Stimulated activated memory B cell treated with anti-CD40 and anti-IgM and Interleukin-4, amounts not matched to agents 10 μg/mL and 1 μg/mL and 100 μg/mL, for 72 hours (primary cell): ENCODE measurements around the gene TELO2.

Experiments used
- ATAC-seq: fragments of 150-1000 bp; cut with Tn5 transposase; 2 replicates; pipeline ENCODE4 v1.10.0; 2021
- H3K27ac Mint-ChIP-seq: one replicate; pipeline ENCODE4 v1.8.0; 2022; ENCODE audit warnings: mild to moderate bottlenecking, mixed read lengths
- H3K27me3 Mint-ChIP-seq: one replicate; pipeline ENCODE4 v1.8.0; 2022; ENCODE audit warnings: mixed read lengths
- H3K36me3 Mint-ChIP-seq: one replicate; pipeline ENCODE4 v1.8.0; 2022; ENCODE audit warnings: mixed read lengths
- H3K4me1 Mint-ChIP-seq: one replicate; pipeline ENCODE4 v1.8.0; 2022; ENCODE audit warnings: mixed read lengths
- H3K4me3 Mint-ChIP-seq: one replicate; pipeline ENCODE4 v1.8.0; 2022; ENCODE audit warnings: mild to moderate bottlenecking, moderate library complexity, mixed read lengths
- H3K9me3 Mint-ChIP-seq: one replicate; pipeline ENCODE4 v1.8.0; 2022; ENCODE audit warnings: mixed read lengths

The TELO2 gene

GRCh38 chr16:1539720-1540555 lies 46.8 kb downstream of the TELO2 start:
- H3K27ac Mint-ChIP-seq, result no peak overlapping the region
- ATAC-seq, result no peak
- no peaks in the 10 kb centered on the region for H3K9me3 Mint-ChIP-seq
- no peaks in the 10 kb centered on the region for H3K27me3 Mint-ChIP-seq
- H3K4me3 Mint-ChIP-seq, result no peak overlapping the region
- H3K4me1 Mint-ChIP-seq, result peaks cover 47% of the 10 kb centered on the region
- no peaks in the 10 kb centered on the region for H3K36me3 Mint-ChIP-seq

GRCh38 chr16:1540556-1540855 lies 47.3 kb downstream of the TELO2 start:
- Mint-ChIP-seq H3K4me1 (peaks cover 47% of the 10 kb centered on the region), H3K4me3 (no peak overlapping the region), H3K36me3 (no peaks in the 10 kb centered on the region), H3K9me3 (no peaks in the 10 kb centered on the region), H3K27ac (no peak overlapping the region), H3K27me3 (no peaks in the 10 kb centered on the region)
- ATAC-seq, result no peak

- peaks cover 50% of the 10 kb centered on the region for H3K4me1 Mint-ChIP-seq
- H3K27ac Mint-ChIP-seq, result no peak overlapping the region
- H3K9me3 Mint-ChIP-seq, result no peaks in the 10 kb centered on the region
- H3K4me3 Mint-ChIP-seq, result no peak overlapping the region
- H3K36me3 Mint-ChIP-seq, result no peaks in the 10 kb centered on the region
- no peak for ATAC-seq
- no peaks in the 10 kb centered on the region for H3K27me3 Mint-ChIP-seq
Observed at GRCh38 chr16:1541293-1542165, 48.4 kb downstream of the TELO2 start.

DNA sequence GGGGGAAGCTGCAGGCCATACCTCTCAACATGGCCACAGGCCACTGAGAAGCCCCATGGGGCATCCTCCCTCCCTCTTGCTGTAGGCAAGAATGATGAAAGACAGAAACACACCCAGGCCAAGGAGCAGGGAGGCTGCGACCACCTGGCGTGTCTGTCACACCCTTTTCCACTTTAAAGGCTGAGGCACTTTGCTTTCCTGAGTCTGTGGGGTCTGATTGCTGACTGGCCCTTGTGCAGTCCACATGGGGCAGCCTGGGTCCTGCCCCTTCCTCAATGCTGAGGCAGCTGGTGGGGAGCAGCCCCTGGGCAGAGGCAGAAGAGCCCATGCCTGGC lies 49.0 kb downstream of the TELO2 start:
- Mint-ChIP-seq H3K4me1 (peaks cover 50% of the 10 kb centered on the region), H3K9me3 (no peaks in the 10 kb centered on the region), H3K4me3 (no peak overlapping the region), H3K36me3 (no peaks in the 10 kb centered on the region), H3K27me3 (no peaks in the 10 kb centered on the region), H3K27ac (peak overlapping the region; percentile 91)
- no peak for ATAC-seq

DNA sequence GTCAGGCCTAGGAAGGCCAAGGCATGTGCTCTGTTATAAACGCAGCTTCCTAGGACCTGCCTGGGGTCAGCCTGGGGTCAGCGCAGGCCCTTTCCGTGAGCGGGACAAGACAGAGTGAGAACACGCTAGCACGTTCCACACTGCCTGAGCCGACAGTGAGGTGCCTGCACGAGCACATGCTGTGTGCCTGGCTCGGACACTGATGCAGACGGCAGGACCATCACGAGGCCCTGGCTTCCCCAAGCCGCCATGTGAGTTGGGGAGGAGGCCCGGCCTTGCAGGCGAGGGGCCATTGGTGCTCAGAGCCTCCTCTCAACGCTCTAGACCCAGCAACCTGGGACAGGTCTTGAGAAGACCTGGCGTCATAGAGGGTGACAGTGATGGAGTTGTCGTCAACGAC lies 49.4 kb downstream of the TELO2 start:
- Mint-ChIP-seq H3K4me1 (peaks cover 50% of the 10 kb centered on the region), H3K36me3 (no peaks in the 10 kb centered on the region), H3K27ac (peak overlapping the region; percentile 91), H3K4me3 (no peak overlapping the region), H3K9me3 (no peaks in the 10 kb centered on the region), H3K27me3 (no peaks in the 10 kb centered on the region)
- ATAC-seq, result no peak

DNA sequence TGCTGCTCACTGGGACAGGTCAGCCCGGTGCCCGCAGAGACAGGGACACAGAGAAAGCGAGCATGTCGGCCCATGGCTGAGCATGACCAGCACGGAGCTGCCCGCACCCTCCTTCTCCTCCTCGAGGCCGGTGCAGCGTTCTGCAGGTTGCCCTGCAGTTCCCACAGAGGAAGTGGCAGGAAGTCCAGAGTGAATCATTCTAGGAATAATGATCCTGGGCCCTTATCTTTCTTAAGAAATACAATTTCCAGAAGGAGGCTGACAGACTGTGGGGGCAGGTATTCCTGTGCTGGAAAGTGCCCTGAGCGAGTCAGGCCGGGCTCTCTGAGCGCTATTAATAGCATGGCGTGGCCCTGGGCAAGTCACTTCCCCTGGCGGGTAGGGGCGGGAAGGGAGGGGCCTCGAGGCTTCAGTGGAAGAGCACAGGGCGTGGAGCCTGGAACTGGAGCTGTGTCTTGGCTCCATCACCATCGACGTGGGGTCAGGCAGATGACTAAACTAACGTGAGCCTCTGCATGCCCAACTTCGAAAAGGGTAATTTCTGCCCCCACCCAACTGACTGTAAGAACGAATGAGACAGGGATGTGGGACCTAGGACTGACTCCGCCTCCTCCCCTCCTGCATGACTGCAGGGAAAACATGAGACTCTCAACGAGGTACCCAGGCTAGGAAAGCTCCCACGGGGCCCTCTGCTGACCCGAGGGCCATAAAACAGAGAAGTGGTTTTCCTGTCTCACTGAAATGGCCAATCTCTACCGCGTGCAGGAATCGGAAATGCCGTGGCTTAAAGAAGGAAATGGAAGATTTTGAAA lies 50.1 kb downstream of the TELO2 start:
- peak; percentile 74 for ATAC-seq
- H3K27me3 Mint-ChIP-seq, result no peaks in the 10 kb centered on the region
- H3K4me3 Mint-ChIP-seq, result peak overlapping the region; percentile 63
- H3K4me1 Mint-ChIP-seq, result peaks cover 44% of the 10 kb centered on the region
- H3K9me3 Mint-ChIP-seq, result no peaks in the 10 kb centered on the region
- H3K27ac Mint-ChIP-seq, result peak overlapping the region; percentile 91
- no peaks in the 10 kb centered on the region for H3K36me3 Mint-ChIP-seq

- peaks cover 30% of the 10 kb centered on the region for H3K4me1 Mint-ChIP-seq
- H3K27ac Mint-ChIP-seq, result peak overlapping the region; percentile 91
- H3K36me3 Mint-ChIP-seq, result no peaks in the 10 kb centered on the region
- H3K4me3 Mint-ChIP-seq, result no peak overlapping the region
- H3K9me3 Mint-ChIP-seq, result no peaks in the 10 kb centered on the region
- no peak for ATAC-seq
- no peaks in the 10 kb centered on the region for H3K27me3 Mint-ChIP-seq
Observed at GRCh38 chr16:1545044-1546040, 52.2 kb downstream of the TELO2 start.

DNA sequence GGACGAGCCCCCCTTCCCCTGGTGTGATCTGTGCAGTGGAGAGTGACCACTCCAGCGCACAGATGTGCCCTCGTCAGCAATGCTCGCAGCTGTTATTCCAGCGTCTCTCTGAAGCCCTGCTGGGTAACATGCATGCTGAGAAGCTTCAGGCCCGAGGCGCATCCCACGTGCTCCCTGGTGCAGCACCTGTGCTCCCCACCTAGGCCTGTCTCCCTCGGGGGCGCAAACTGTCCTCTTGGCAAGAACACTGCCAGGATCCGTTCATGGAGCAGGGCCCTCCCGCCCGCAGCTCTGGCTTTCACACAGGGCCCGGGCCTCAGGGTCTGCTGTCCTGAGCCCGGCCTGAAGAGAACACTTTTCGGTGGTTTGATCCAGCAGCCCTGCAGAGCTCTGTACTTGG lies 53.3 kb downstream of the TELO2 start:
- no peak overlapping the region for H3K4me3 Mint-ChIP-seq
- H3K36me3 Mint-ChIP-seq, result no peaks in the 10 kb centered on the region
- no peaks in the 10 kb centered on the region for H3K9me3 Mint-ChIP-seq
- no peaks in the 10 kb centered on the region for H3K27me3 Mint-ChIP-seq
- no peak overlapping the region for H3K27ac Mint-ChIP-seq
- H3K4me1 Mint-ChIP-seq, result peaks cover 30% of the 10 kb centered on the region
- ATAC-seq, result no peak

DNA sequence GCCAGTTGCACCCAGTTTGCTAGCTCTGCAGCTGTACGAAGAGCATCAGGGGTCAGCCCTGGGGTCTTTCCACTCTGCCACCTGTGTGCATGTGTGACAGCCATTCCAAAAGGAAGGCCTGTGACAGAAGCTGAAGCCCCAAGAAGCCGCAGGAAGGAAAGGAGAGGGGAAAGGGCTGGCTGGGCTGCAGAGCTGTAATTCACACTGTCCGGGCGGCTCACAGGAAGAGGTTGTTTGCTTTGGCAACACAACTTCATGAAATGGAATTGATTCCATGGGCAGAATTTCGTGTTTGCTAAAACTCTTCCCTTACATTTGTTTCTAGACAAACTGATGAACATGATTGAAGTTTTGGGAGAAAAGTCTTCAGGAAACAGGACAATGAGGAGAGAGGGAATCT lies 55.1 kb downstream of the TELO2 start:
- Mint-ChIP-seq H3K9me3 (no peaks in the 10 kb centered on the region), H3K27me3 (no peaks in the 10 kb centered on the region), H3K36me3 (no peaks in the 10 kb centered on the region), H3K4me3 (no peak overlapping the region), H3K27ac (no peak overlapping the region), H3K4me1 (peaks cover 23% of the 10 kb centered on the region)
- no peak for ATAC-seq

DNA sequence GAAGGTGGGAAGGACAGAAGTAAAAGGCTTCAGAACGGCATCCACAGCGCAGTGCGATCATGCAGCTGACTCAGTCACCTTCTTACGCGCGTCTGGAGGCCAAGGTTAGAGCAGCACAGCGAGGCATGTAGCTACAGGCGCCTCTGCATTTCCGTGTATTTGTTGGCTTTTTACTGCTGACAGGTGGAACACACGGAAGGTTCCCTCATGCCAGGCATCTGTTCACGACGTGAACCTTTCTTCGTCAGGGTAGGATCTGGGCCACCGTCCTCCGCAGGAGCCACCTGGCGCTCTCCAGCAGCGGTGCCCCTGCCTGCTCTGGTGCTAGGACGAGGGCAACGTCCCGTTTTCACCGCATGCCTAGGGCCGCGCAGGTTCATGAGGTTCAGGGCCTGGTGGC lies 55.6 kb downstream of the TELO2 start:
- Mint-ChIP-seq H3K27ac (no peak overlapping the region), H3K9me3 (no peaks in the 10 kb centered on the region), H3K4me3 (no peak overlapping the region), H3K36me3 (no peaks in the 10 kb centered on the region), H3K4me1 (peaks cover 18% of the 10 kb centered on the region), H3K27me3 (no peaks in the 10 kb centered on the region)
- ATAC-seq, result no peak

GRCh38 chr16:1550069-1550468 lies 56.9 kb downstream of the TELO2 start:
- H3K27ac Mint-ChIP-seq, result no peak overlapping the region
- no peaks in the 10 kb centered on the region for H3K36me3 Mint-ChIP-seq
- ATAC-seq, result no peak
- H3K9me3 Mint-ChIP-seq, result no peaks in the 10 kb centered on the region
- no peak overlapping the region for H3K4me3 Mint-ChIP-seq
- no peaks in the 10 kb centered on the region for H3K27me3 Mint-ChIP-seq
- peaks cover 7% of the 10 kb centered on the region for H3K4me1 Mint-ChIP-seq

DNA sequence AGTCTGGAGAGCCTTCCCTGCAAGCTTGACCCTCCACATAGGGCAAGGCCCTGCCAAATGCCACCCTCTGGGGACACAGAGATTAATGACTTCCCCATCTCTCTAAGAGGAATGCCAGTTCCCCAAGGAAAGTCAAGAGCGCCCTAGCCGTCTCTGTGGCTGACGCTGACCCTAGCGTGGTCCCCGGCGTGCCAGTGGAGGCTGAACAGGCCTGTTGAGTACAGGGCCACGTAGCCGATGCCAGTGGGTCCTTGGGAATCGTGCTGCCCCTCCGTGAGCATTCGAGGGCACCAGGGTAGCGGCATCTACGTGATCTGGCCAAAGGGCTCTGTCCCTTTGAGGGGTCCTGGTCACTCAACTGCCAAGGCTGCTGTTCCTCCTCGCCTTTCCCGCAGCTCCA lies 57.5 kb downstream of the TELO2 start:
- no peak for ATAC-seq
- Mint-ChIP-seq H3K4me3 (no peak overlapping the region), H3K9me3 (no peaks in the 10 kb centered on the region), H3K36me3 (no peaks in the 10 kb centered on the region), H3K27me3 (no peaks in the 10 kb centered on the region), H3K4me1 (peaks cover under 1% of the 10 kb centered on the region), H3K27ac (no peak overlapping the region)

- Mint-ChIP-seq H3K9me3 (no peaks in the 10 kb centered on the region), H3K27me3 (no peaks in the 10 kb centered on the region), H3K27ac (no peak overlapping the region), H3K4me1 (no peaks in the 10 kb centered on the region), H3K4me3 (no peak overlapping the region), H3K36me3 (no peaks in the 10 kb centered on the region)
- ATAC-seq, result no peak
Observed at GRCh38 chr16:1551166-1551565, 58.0 kb downstream of the TELO2 start.

DNA sequence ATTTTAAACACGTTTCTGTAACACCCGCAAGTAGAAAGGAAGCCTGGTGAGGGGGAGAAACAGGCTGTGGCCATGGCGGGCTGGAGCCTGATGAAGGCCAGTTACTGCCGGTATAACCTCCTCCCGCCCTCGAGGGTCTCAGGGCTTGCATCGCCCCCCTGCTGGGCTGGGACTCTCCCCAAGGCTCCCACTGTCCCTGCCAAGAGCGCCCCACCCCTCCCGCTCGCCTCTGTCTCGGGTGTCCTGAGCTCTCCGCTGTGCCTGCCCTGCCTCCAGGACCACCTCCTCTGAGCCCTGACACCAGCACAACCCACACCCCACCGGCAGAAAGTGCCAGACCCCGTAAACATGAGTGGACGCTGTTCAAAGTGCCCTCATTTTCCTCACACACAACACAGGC lies 59.0 kb downstream of the TELO2 start:
- no peak overlapping the region for H3K4me3 Mint-ChIP-seq
- H3K36me3 Mint-ChIP-seq, result no peaks in the 10 kb centered on the region
- no peak for ATAC-seq
- H3K27me3 Mint-ChIP-seq, result no peaks in the 10 kb centered on the region
- no peaks in the 10 kb centered on the region for H3K9me3 Mint-ChIP-seq
- no peak overlapping the region for H3K27ac Mint-ChIP-seq
- H3K4me1 Mint-ChIP-seq, result no peaks in the 10 kb centered on the region
